ENCODE results near the gene SIT1. TPM values are rescaled to one million over a fixed set of nuclear protein-coding genes. Genes with fewer than 3 reads are reported as not detected.
"Not testable (repeated sequence)": the region's sequence is repeated elsewhere in the genome, so short reads cannot be mapped to it uniquely, and the experiment has no call there.

SIT1 gene
- total RNA-seq, 1 experiment from 2014 or later: 97.6 TPM

DNA sequence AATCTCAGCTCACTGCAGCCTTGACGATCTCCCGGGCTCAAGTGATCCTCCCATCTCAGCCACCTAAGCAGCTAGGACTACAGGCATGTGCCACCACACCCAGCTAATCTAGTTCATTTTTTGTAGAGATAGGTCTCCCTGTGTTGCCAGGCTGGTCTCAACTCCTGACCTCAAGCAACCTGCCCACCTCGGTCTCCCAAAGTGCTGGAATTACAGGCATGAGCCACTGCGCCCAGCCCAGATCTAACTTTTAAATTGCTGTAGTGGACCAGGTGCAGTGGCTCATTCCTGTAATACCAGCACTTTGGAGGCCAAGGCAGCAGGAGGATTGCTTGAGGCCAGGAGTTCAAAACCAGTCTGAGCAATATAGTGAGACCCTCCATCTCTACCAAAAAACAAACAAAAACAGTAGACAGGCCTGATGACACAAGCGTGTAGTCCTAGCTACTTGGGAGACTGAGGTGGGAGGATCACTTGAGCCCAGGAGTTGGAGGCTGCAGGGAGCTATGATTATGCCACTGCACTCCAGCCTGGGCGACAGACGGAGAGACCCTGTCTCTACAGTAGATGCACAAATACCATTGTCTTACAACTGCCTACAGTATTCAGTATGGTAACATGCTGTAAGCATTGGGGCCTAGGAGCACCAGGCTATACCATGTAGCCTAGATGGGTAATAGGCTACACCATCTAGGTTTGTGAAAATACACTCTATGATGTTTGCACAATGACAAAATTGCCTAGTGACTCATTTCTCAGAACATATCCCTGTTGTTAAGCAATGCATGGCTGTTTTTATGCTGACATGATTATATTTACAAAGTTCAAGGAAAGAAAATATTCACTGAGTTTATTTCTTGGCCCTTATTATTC is 1.5 kb upstream of the SIT1 start:
- Histone ChIP-seq H3K9me3 (ENCODE audit: low read length) (no peaks in the 10 kb centered on the region), H3K36me3 (ENCODE audit: insufficient read depth, low read length) (no peaks in the 10 kb centered on the region), H3K27me3 (ENCODE audit: low read length) (no peaks in the 10 kb centered on the region), H4K20me1 (ENCODE audit: insufficient read depth, low read depth, low read length) (no peaks in the 10 kb centered on the region), H3K79me2 (ENCODE audit: low read length) (peaks cover 9% of the 10 kb centered on the region; the same call in 1 of the 2 replicates), H3K9me2 (replicated peaks; ENCODE audit: insufficient read depth, low read length) (no peaks in the 10 kb centered on the region), H3K27ac (ENCODE audit: low read length) (no peak overlapping the region), H3K9ac (ENCODE audit: low read length) (no peak overlapping the region), H2AFZ (ENCODE audit: low read length) (no peak overlapping the region), H3K4me1 (ENCODE audit: low read length) (peaks cover 47% of the 10 kb centered on the region), H3K4me3 (ENCODE audit: low read length) (no peak overlapping the region), H3K4me2 (ENCODE audit: low read depth, low read length, poor library complexity, severe bottlenecking) (no peak overlapping the region)
- DNase-seq: no peak

DNA sequence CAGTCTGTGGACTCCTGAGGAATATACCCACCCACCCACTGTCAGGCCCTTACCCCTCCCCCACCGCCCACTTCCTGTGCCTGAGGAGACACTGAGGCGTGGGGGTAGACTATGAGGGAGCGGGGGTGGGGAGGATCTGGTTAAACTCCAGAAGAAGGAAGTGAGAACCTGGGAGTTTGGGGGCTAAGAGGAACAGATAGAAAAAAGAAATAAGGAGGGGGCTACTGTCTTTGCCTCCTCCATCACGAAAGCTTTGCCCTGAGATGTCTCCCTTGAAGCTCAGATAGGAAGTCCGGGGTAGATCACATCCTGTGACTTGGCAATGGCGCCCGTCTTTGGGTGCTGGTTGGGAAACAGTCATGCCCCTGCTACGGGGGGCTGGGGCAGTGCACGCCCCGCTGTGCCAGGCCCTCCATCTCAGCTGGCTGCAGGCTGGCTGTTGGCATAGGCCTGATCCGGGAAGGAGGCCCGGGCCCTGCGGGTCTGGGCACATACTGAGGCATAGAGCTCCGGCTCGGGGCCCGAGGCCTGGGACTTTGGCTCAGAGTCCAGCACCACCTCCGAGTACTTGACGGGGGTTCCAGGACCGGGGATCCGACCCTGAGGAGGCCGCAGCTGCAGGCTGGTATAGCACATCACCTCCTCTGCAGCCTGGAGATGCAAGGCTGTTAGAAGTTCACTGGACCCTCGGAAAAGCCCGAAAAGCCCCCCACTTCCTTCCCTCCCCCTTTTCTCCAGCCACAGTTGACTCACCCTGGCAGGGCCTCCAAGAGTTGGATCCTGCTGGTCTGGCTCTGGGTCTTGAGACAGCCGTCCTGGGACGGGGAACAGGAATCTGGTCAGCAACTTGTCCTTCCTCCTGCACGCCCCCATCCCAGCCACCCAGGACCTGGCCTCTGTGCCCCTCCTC is 1.0 kb downstream of the SIT1 start:
- Histone ChIP-seq H3K36me3 (ENCODE audit: insufficient read depth, low read length) (no peaks in the 10 kb centered on the region), H3K79me2 (ENCODE audit: low read length) (peaks cover 9% of the 10 kb centered on the region; the same call in 1 of the 2 replicates), H3K9ac (ENCODE audit: low read length) (peak overlapping the region; percentile 78), H3K4me3 (ENCODE audit: low read length) (peak overlapping the region; percentile 80), H4K20me1 (ENCODE audit: insufficient read depth, low read depth, low read length) (no peaks in the 10 kb centered on the region), H2AFZ (ENCODE audit: low read length) (peak overlapping the region; percentile 93), H3K4me2 (ENCODE audit: low read depth, low read length, poor library complexity, severe bottlenecking) (peak overlapping the region; percentile 98), H3K9me2 (replicated peaks; ENCODE audit: insufficient read depth, low read length) (no peaks in the 10 kb centered on the region), H3K4me1 (ENCODE audit: low read length) (peaks cover 57% of the 10 kb centered on the region), H3K9me3 (ENCODE audit: low read length) (no peaks in the 10 kb centered on the region), H3K27ac (ENCODE audit: low read length) (peak overlapping the region; percentile 79), H3K27me3 (ENCODE audit: low read length) (no peaks in the 10 kb centered on the region)
- DNase-seq: peak; percentile 72

DNA sequence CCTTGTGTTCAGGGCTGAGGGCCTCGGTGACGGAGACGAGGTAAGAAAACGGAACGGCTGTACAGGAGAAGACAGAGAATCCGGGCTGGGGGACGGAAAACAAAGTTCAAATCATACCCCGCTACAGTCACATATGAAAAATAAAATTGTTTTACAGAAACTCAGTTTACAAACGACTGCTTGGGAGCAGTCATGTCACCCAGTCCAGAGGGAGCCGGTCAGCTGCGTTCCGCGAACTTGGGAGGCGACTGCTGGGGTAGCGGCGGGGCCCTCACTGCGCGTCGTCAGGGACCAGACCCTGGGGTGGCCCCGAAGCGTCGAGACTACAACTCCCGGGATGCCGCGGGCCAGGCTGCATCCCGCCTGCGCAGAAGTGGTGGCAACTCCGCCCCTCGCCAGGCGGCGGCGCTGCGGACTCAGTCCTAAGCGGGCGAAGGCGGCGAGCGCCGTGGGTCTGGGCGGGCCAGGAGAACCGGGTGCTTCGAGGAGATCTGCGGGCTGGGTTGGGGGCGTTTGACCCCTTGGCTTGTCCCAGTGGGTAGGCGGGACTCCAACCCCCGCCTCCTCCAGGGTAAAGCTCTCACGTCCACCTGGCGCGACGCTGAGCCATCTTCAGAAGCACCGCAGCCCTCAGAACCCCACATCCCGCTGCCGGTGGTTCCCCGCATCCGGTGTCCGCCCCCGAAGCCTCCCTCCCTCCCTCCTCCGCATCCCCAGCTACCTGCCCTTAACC is 4.0 kb downstream of the SIT1 start:
- Histone ChIP-seq H3K9ac (ENCODE audit: low read length) (peak overlapping the region; percentile 70), H3K9me2 (replicated peaks; ENCODE audit: insufficient read depth, low read length) (no peaks in the 10 kb centered on the region), H2AFZ (ENCODE audit: low read length) (peak overlapping the region; percentile 25), H3K27ac (ENCODE audit: low read length) (peak overlapping the region; percentile 53; the same call in 1 of the 2 replicates), H3K4me3 (ENCODE audit: low read length) (peak overlapping the region; percentile 68), H3K4me1 (ENCODE audit: low read length) (peaks cover 57% of the 10 kb centered on the region), H3K79me2 (ENCODE audit: low read length) (peaks cover 9% of the 10 kb centered on the region; the same call in 1 of the 2 replicates), H3K27me3 (ENCODE audit: low read length) (no peaks in the 10 kb centered on the region), H4K20me1 (ENCODE audit: insufficient read depth, low read depth, low read length) (no peaks in the 10 kb centered on the region), H3K9me3 (ENCODE audit: low read length) (no peaks in the 10 kb centered on the region), H3K4me2 (ENCODE audit: low read depth, low read length, poor library complexity, severe bottlenecking) (peak overlapping the region; percentile 93), H3K36me3 (ENCODE audit: insufficient read depth, low read length) (no peaks in the 10 kb centered on the region)
- peak; percentile 96 for DNase-seq

DNA sequence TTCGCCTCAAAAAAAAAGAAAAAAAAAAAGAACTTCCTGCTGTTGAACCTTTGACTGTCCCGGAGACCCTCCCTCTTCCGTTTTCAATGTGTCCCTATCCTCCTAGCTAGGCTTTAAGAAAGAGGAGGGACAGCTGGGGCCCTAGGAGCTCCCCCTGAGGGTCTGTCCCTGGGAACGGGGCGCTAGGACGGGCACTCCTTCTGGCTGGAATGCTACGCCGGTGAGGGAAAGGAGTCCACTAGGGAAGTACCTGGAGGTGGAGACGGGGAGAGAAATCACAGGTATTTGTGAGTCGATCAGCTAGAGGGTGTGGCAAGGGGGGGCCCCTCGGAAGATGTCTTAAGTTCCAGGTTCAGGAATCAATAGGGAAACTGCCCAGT is 4.6 kb downstream of the SIT1 start:
- peak overlapping the region; percentile 25 for H2AFZ ChIP-seq (ENCODE audit: low read length)
- peaks cover 9% of the 10 kb centered on the region; the same call in 1 of the 2 replicates for H3K79me2 ChIP-seq (ENCODE audit: low read length)
- no peaks in the 10 kb centered on the region for H3K27me3 ChIP-seq (ENCODE audit: low read length)

DNA sequence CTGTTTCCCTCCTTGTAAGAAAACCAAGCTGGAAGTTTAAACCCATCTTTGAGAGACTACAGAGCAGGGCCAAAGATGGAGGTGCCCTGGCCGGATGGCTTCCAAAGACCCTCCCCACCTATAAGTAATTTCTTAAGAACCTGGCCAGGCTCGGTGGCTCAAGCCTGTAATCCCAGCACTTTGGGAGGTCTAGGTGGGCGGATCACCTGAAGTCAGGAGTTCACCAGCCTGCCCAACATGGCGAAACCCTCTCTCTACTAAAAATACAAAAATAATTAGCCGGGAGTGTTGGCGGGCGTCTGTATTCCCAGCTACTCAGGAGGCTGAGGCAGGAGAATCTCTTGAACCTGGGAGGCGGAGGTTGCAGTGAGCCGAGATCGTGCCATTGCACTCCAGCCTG is 5.0 kb downstream of the SIT1 start:
- not testable (repeated sequence) for H4K20me1 ChIP-seq (ENCODE audit: insufficient read depth, low read depth, low read length); H3K9me3 ChIP-seq (ENCODE audit: low read length); H3K27ac ChIP-seq (ENCODE audit: low read length); H3K27me3 ChIP-seq (ENCODE audit: low read length); DNase-seq; H3K9me2 ChIP-seq (replicated peaks; ENCODE audit: insufficient read depth, low read length); H3K36me3 ChIP-seq (ENCODE audit: insufficient read depth, low read length); H3K79me2 ChIP-seq (ENCODE audit: low read length)
- Histone ChIP-seq H3K4me3 (ENCODE audit: low read length) (peak overlapping the region; percentile 68), H3K4me1 (ENCODE audit: low read length) (peaks cover 49% of the 10 kb centered on the region), H3K4me2 (ENCODE audit: low read depth, low read length, poor library complexity, severe bottlenecking) (peak overlapping the region; percentile 93), H3K9ac (ENCODE audit: low read length) (peak overlapping the region; percentile 70), H2AFZ (ENCODE audit: low read length) (peak overlapping the region; percentile 25)

More for the DNA sequence above, 4.6 kb downstream of the SIT1 start:
- H3K9me3 ChIP-seq (ENCODE audit: low read length): no peaks in the 10 kb centered on the region
- DNase-seq: no peak
- peaks cover 53% of the 10 kb centered on the region for H3K4me1 ChIP-seq (ENCODE audit: low read length)
- H3K9ac ChIP-seq (ENCODE audit: low read length): peak overlapping the region; percentile 70
- no peaks in the 10 kb centered on the region for H3K36me3 ChIP-seq (ENCODE audit: insufficient read depth, low read length)
- H3K9me2 ChIP-seq (replicated peaks; ENCODE audit: insufficient read depth, low read length): no peaks in the 10 kb centered on the region
- H4K20me1 ChIP-seq (ENCODE audit: insufficient read depth, low read depth, low read length): no peaks in the 10 kb centered on the region
- H3K4me3 ChIP-seq (ENCODE audit: low read length): peak overlapping the region; percentile 68
- peak overlapping the region; percentile 93 for H3K4me2 ChIP-seq (ENCODE audit: low read depth, low read length, poor library complexity, severe bottlenecking)
- H3K27ac ChIP-seq (ENCODE audit: low read length): no peak overlapping the region

DNA sequence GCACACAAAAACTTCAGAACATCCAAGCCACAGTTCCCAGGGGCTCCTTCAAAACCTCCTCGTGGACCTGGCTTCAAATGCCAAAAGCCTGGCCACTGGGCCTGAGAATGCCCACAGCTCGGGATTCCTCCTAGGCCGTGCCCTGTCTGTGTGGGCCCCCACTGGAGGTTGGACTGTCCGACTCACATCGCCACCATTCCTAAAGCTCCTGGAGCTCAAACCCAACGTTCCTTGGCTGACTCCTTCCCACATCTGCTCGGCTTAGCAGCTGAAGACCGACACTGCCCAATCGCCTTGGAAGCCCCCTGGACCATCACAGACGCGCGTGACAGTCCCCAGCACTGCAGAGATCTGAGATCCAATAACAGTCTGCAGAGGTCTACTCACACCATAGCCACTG is 7.7 kb downstream of the SIT1 start:
- no peaks in the 10 kb centered on the region for H3K79me2 ChIP-seq (ENCODE audit: low read length)
- H3K9me3 ChIP-seq (ENCODE audit: low read length): no peaks in the 10 kb centered on the region
- H3K9me2 ChIP-seq (replicated peaks; ENCODE audit: insufficient read depth, low read length): no peaks in the 10 kb centered on the region
- peaks cover 22% of the 10 kb centered on the region for H3K4me1 ChIP-seq (ENCODE audit: low read length)
- H3K27ac ChIP-seq (ENCODE audit: low read length): no peak overlapping the region
- DNase-seq: no peak
- no peaks in the 10 kb centered on the region for H3K36me3 ChIP-seq (ENCODE audit: insufficient read depth, low read length)
- no peak overlapping the region for H2AFZ ChIP-seq (ENCODE audit: low read length)
- no peak overlapping the region for H3K4me2 ChIP-seq (ENCODE audit: low read depth, low read length, poor library complexity, severe bottlenecking)
- no peaks in the 10 kb centered on the region for H3K27me3 ChIP-seq (ENCODE audit: low read length)
- H3K4me3 ChIP-seq (ENCODE audit: low read length): no peak overlapping the region
- no peak overlapping the region for H3K9ac ChIP-seq (ENCODE audit: low read length)
- H4K20me1 ChIP-seq (ENCODE audit: insufficient read depth, low read depth, low read length): no peaks in the 10 kb centered on the region

DNA sequence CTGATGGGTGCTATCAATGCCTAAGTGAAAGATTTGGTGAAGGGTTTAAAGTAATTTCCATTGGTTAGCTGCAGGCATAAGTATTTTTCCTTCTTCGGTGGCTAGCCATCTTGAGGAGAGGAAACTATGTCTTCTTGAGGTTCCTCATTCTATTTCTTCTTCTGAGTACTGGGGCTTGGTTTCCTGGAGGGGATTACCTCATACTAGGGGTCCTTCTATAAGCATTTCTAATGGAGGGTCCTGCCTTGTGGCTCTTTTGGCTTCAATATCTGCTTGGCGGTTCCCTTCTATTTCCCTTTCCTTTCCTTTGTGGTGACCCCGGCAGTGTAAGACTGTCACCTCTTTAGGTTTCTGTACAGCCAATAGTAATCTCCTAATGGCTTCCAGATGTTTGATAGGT is 9.3 kb downstream of the SIT1 start:
- not testable (repeated sequence) for DNase-seq; H3K9me2 ChIP-seq (replicated peaks; ENCODE audit: insufficient read depth, low read length); H3K36me3 ChIP-seq (ENCODE audit: insufficient read depth, low read length); H4K20me1 ChIP-seq (ENCODE audit: insufficient read depth, low read depth, low read length); H3K4me2 ChIP-seq (ENCODE audit: low read depth, low read length, poor library complexity, severe bottlenecking); H3K9me3 ChIP-seq (ENCODE audit: low read length); H3K27me3 ChIP-seq (ENCODE audit: low read length); H3K4me3 ChIP-seq (ENCODE audit: low read length); H3K9ac ChIP-seq (ENCODE audit: low read length); H3K27ac ChIP-seq (ENCODE audit: low read length); H2AFZ ChIP-seq (ENCODE audit: low read length); H3K79me2 ChIP-seq (ENCODE audit: low read length)
- H3K4me1 ChIP-seq (ENCODE audit: low read length): peaks cover 12% of the 10 kb centered on the region

Data from Karpas-422 (cell line).